NCI-H2029 treated with DMSO at 0.1 percent for 48 hours (cell line): ENCODE data around the gene CRHR1.
"Not testable (repeated sequence)": the region's sequence is repeated elsewhere in the genome, so short reads cannot be mapped to it uniquely, and the experiment has no call there.

Source experiments
- DNase-seq: peaks from one replicate; lab custom pipeline; 2025; lab: John Stamatoyannopoulos, UW

CRHR1 gene

GRCh38 chr17:45784293-45784740, at the start of gene CRHR1:
Gene CRHR1, plus strand, starts transcription at chr17:45784320. Its CDS starts 225 bp downstream, at chr17:45784545.
- DNase-seq: no peak

GRCh38 chr17:45734598-45734997, 49.5 kb upstream of the CRHR1 start:
- no peak for DNase-seq

- no peak for DNase-seq
Measured at GRCh38 chr17:45735488-45735887, 48.6 kb upstream of the CRHR1 start.

- DNase-seq: no peak
Measured at GRCh38 chr17:45739786-45740185, 44.3 kb upstream of the CRHR1 start.

- peak; percentile 37 for DNase-seq
Measured at GRCh38 chr17:45740553-45741330, 43.4 kb upstream of the CRHR1 start.

- DNase-seq: no peak
Measured at GRCh38 chr17:45742251-45742650, 41.9 kb upstream of the CRHR1 start.

GRCh38 chr17:45743626-45744326, 40.3 kb upstream of the CRHR1 start:
- no peak for DNase-seq

- DNase-seq: not testable (repeated sequence)
Measured at GRCh38 chr17:45744826-45745225, 39.3 kb upstream of the CRHR1 start.

- DNase-seq: no peak
Measured at GRCh38 chr17:45745601-45746494, 38.3 kb upstream of the CRHR1 start.

GRCh38 chr17:45747911-45748310, 36.2 kb upstream of the CRHR1 start:
- no peak for DNase-seq

GRCh38 chr17:45748731-45749310, 35.3 kb upstream of the CRHR1 start:
- DNase-seq: no peak

GRCh38 chr17:45749831-45750335, 34.2 kb upstream of the CRHR1 start:
- DNase-seq: no peak

- DNase-seq: no peak
Measured at GRCh38 chr17:45750779-45751440, 33.2 kb upstream of the CRHR1 start.

- no peak for DNase-seq
Measured at GRCh38 chr17:45751466-45751865, 32.7 kb upstream of the CRHR1 start.

GRCh38 chr17:45752246-45752645, 31.9 kb upstream of the CRHR1 start:
- DNase-seq: no peak

GRCh38 chr17:45753645-45754225, 30.4 kb upstream of the CRHR1 start:
- DNase-seq: no peak

GRCh38 chr17:45755050-45755449, 29.1 kb upstream of the CRHR1 start:
- no peak for DNase-seq

- no peak for DNase-seq
Measured at GRCh38 chr17:45756266-45756991, 27.7 kb upstream of the CRHR1 start.

- DNase-seq: no peak
Measured at GRCh38 chr17:45757431-45758218, 26.5 kb upstream of the CRHR1 start.
